ENCODE measurements around the gene KRTAP27-1. TPM values are rescaled to one million over a fixed set of nuclear protein-coding genes. Genes with fewer than 3 reads are reported as not detected.

KRTAP27-1 gene, protein sequence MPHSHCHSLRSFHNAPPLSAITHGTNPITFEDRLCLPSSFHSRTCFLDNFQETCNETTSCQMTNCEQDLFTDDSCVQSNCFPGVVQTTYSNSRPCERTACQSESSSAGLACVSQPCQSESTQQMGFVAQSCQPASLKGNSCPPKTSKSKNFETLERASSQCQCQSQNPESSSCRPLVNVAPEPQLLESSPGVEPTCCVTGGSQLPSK
- not detected for total RNA-seq

DNA sequence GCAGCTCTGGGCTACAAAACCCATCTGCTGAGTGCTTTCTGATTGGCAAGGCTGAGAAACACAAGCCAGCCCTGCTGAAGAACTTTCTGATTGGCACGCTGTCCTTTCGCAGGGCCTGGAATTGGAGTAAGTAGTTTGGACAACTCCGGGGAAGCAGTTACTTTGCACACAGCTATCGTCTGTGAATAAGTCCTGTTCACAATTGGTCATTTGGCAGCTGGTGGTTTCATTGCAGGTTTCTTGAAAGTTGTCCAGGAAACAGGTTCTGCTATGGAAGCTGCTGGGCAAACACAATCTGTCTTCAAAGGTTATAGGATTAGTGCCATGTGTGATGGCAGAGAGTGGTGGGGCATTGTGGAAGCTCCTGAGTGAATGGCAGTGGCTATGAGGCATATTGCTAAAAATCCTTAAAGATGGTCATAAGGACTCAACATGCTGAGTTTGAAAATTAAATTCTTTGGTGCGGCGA, at the start of gene KRTAP27-1:
TSS of gene KRTAP27-1 (minus strand) at position 419 of the 469 bp plus-strand sequence. CDS start at position 393, 26 bp downstream.
- H3K9me3 ChIP-seq = no peaks in the 10 kb centered on the region
- H3K36me3 ChIP-seq = no peaks in the 10 kb centered on the region
- H3K4me1 ChIP-seq = no peaks in the 10 kb centered on the region
- no peaks in the 10 kb centered on the region for H3K27me3 ChIP-seq
- TF ChIP-seq POLR2AphosphoS5 (IDR thresholded peaks at IDR 0.05) (no peak), POLR2A (IDR thresholded peaks at IDR 0.05) (no peak)
- TF ChIP-seq, protein P1, sequence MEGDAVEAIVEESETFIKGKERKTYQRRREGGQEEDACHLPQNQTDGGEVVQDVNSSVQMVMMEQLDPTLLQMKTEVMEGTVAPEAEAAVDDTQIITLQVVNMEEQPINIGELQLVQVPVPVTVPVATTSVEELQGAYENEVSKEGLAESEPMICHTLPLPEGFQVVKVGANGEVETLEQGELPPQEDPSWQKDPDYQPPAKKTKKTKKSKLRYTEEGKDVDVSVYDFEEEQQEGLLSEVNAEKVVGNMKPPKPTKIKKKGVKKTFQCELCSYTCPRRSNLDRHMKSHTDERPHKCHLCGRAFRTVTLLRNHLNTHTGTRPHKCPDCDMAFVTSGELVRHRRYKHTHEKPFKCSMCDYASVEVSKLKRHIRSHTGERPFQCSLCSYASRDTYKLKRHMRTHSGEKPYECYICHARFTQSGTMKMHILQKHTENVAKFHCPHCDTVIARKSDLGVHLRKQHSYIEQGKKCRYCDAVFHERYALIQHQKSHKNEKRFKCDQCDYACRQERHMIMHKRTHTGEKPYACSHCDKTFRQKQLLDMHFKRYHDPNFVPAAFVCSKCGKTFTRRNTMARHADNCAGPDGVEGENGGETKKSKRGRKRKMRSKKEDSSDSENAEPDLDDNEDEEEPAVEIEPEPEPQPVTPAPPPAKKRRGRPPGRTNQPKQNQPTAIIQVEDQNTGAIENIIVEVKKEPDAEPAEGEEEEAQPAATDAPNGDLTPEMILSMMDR (IDR thresholded peaks at IDR 0.05) = no peak
- H3K27ac ChIP-seq = no peak within 1 kb of the TSS
- H3K4me3 ChIP-seq = no peak within 1 kb of the TSS
- no peak for DNase-seq (ENCODE audit: low spot score in 2 of 2)
- intact Hi-C loops (cut with DNase I; ENCODE audit: low total_unique reads) = no loop called here

DNA sequence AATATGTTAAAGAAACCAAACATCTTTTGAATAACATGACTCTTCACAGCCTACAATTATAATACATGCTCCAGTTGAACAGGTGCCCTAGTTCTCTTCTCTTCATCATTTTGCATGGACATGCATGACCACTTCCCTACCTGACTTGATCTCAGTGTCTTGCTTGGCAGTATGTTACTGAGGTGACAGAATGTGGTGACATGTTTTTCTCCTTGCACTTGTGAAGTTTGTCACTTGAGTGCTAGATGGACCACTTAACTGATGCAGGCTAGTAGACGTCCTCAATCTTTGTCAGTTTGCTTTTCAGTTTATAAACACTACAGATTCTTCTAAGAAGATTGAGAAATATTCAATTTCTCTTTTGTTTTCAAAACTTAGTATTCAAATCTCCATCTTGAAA, 44.7 kb upstream of the KRTAP27-1 start:
- Histone ChIP-seq H3K27me3 (no peaks in the 10 kb centered on the region), H3K4me3 (no peak overlapping the region), H3K27ac (no peak overlapping the region), H3K4me1 (no peaks in the 10 kb centered on the region), H3K36me3 (no peaks in the 10 kb centered on the region), H3K9me3 (no peaks in the 10 kb centered on the region)
- DNase-seq (ENCODE audit: low spot score in 2 of 2) = no peak
- intact Hi-C loops (cut with DNase I; ENCODE audit: low total_unique reads) = no loop called here
- no peak for TF ChIP-seq POLR2AphosphoS5 (IDR thresholded peaks at IDR 0.05)
- TF ChIP-seq, protein P1 (IDR thresholded peaks at IDR 0.05) = no peak

DNA sequence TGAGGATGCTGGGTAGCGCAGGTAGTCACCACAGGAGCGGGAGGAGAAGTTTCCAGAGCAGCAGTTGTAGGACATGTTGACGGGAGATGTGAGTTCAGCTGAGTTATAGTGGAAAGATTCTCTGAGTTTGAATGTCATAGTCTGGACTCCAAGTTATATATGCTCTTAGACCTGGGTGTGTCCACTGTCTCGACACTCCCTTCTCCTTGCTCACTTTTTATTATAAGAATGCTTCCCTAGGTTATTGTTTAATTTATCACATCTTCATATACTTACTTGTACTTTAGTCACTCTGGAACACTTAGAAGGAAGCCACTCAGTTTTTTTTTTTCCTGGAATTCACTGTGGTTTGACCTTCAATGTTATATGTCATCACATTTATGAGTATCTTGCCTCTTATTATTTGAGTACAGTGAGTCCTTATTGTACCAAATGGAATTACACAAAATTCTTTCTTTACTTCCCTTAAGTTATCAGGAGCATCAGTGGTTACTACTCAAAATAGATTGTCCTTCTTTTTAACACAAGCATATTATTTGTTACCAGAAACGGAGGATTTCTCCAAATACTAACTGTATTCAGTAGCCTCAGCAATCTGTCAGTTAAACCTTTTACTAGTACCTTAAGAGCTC, 34.8 kb upstream of the KRTAP27-1 start, which contains the start of gene KRTAP13-2:
TSS of gene KRTAP13-2 (minus strand) at position 133 of the 632 bp plus-strand sequence. CDS start at position 75, 58 bp downstream.
- no peaks in the 10 kb centered on the region for H3K4me1 ChIP-seq
- no peaks in the 10 kb centered on the region for H3K9me3 ChIP-seq
- H3K36me3 ChIP-seq = no peaks in the 10 kb centered on the region
- no peaks in the 10 kb centered on the region for H3K27me3 ChIP-seq
- DNase-seq (ENCODE audit: low spot score in 2 of 2) = no peak
- TF ChIP-seq POLR2AphosphoS5 (IDR thresholded peaks at IDR 0.05) (no peak), POLR2A (IDR thresholded peaks at IDR 0.05) (no peak)
- TF ChIP-seq, protein P1 (IDR thresholded peaks at IDR 0.05) = no peak
- intact Hi-C loops (cut with DNase I; ENCODE audit: low total_unique reads) = no loop called here
- H3K4me3 ChIP-seq = no peak within 1 kb of the TSS
- no peak within 1 kb of the TSS for H3K27ac ChIP-seq

DNA sequence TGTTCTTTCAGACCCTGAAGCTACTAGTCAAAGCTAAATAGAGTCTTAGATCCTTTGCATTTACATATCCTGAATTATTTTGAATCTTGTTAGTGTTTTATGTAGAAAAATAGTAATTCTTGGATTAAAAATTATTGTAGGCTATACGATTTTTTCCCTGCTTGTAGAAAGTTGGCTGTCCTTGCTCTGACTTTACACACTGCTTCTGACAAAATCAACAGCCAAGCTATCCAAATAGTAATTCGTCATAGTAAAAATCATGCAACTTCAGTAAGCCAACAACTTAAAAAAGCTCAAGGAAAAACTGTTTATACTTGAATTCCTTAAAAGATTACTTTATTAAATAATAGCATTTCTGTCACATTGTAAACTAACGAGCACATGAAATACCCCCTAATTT, 18.4 kb upstream of the KRTAP27-1 start:
- no peaks in the 10 kb centered on the region for H3K9me3 ChIP-seq
- no peak for TF ChIP-seq POLR2A (IDR thresholded peaks at IDR 0.05)
- TF ChIP-seq POLR2AphosphoS5 (IDR thresholded peaks at IDR 0.05) = no peak
- TF ChIP-seq, protein P1 (IDR thresholded peaks at IDR 0.05) = no peak
- intact Hi-C loops (cut with DNase I; ENCODE audit: low total_unique reads) = no loop called here
- no peaks in the 10 kb centered on the region for H3K36me3 ChIP-seq
- no peaks in the 10 kb centered on the region for H3K4me1 ChIP-seq
- no peaks in the 10 kb centered on the region for H3K27me3 ChIP-seq
- H3K27ac ChIP-seq = no peak overlapping the region
- no peak for DNase-seq (ENCODE audit: low spot score in 2 of 2)
- no peak overlapping the region for H3K4me3 ChIP-seq

DNA sequence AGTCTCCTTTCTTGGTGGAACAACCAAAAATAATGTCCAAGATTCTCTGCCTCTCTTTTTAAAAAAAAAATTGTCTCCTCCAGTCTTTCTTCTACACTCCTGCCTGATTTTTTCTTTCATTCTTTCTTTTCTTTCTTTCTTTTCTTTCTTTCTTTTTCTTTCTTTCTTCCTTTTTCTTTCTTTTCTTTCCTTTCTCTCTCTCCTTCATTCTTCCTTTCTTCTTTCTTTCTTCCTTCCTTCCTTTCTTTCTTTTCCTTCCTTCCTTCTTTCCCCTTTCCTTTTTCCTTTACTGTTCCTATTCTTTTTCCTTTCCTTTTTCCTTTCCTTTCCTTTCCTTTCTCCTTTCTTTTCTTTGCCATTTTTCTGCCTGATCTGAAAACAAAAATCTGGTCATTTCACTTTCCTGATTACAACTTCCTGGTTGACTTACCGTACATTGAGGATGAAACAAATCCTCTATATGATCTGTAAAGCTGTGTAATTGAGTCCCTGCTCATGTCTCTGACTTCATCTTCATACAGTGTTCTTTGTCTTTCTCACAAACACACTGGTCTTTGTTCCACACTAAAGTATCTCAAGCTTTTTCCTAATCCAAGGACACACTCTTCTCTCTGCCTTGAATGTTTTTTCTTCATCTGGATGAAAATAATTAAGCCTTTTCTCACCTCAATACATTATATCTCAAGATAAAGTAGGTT, 17.0 kb upstream of the KRTAP27-1 start:
- DNase-seq (ENCODE audit: low spot score in 2 of 2) = no peak
- intact Hi-C loops (cut with DNase I; ENCODE audit: low total_unique reads) = no loop called here
- TF ChIP-seq, protein P1 (IDR thresholded peaks at IDR 0.05) = no peak
- no peak for TF ChIP-seq POLR2AphosphoS5 (IDR thresholded peaks at IDR 0.05)
- TF ChIP-seq POLR2A (IDR thresholded peaks at IDR 0.05) = no peak
- Histone ChIP-seq H3K27me3 (no peaks in the 10 kb centered on the region), H3K36me3 (no peaks in the 10 kb centered on the region), H3K27ac (no peak overlapping the region), H3K9me3 (no peaks in the 10 kb centered on the region), H3K4me3 (no peak overlapping the region), H3K4me1 (no peaks in the 10 kb centered on the region)

Data from breast epithelium (tissue), 4 donors.